Mesenteric fat pad (tissue), 1 donor: Measurements from ENCODE around the gene PRELID3B. TPM values are rescaled to one million over a fixed set of nuclear protein-coding genes. Genes with fewer than 3 reads are reported as not detected.
A peak's percentile ranks its signal among the peaks of the same experiment; 100 is the strongest.
"Not testable (repeated sequence)": the region's sequence is repeated elsewhere in the genome, so short reads cannot be mapped to it uniquely, and the experiment has no call there.

Experiments
- DNase-seq: peaks from one replicate; pipeline ENCODE4 v3.0.0-alpha.2; 2020; ENCODE audit warnings: low spot score
- total RNA-seq: library from RNA; stranded (reverse); fragmentation: NEBNext Ultra II Directional; extraction: Animal tissue kit (Norgen Biotek cat#: 25700); gene quantifications from one replicate; pipeline ENCODE4 v1.2.1, GENCODE V29; 2021
- donor health status: DM: yes; HTN: yes; CAD: no.

PRELID3B gene
- total RNA-seq, 1 donor from 2014 or later = 56.8 TPM

DNA sequence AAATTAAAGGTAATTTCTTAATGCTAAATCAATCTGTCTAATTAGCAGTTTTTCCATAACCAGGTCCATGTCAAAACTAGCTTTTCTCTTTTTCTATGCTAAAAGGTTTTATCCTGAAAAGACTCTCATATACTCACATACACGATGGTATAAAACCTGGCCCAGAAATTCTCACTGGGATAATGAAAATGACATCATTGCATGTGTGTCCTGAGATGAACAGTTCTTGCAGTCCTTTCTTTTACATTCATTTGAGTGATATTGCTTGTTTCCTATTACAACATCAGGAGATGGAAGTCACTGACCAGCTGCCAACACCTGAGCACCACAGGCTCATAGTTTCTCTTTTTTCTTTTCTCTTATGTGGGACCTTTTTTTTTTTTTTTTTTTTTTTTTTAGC lies 7.9 kb upstream of the PRELID3B start:
- no peak for DNase-seq

DNA sequence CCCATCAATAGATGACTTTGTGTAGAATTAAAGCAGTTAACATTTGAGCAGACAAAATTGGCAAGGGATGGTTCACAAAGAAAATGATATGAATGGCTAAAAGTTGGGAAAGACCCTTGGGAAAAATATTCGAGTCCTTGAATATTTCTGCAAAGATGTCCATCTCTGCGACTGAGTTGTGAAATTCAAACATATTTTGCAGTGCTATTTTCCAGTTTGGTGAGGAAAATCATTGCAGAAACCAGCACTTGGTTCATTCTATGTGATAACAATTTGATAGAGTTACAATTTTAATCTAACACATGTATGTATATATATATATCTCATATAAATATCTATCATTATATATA lies 6.1 kb upstream of the PRELID3B start:
- DNase-seq = no peak

DNA sequence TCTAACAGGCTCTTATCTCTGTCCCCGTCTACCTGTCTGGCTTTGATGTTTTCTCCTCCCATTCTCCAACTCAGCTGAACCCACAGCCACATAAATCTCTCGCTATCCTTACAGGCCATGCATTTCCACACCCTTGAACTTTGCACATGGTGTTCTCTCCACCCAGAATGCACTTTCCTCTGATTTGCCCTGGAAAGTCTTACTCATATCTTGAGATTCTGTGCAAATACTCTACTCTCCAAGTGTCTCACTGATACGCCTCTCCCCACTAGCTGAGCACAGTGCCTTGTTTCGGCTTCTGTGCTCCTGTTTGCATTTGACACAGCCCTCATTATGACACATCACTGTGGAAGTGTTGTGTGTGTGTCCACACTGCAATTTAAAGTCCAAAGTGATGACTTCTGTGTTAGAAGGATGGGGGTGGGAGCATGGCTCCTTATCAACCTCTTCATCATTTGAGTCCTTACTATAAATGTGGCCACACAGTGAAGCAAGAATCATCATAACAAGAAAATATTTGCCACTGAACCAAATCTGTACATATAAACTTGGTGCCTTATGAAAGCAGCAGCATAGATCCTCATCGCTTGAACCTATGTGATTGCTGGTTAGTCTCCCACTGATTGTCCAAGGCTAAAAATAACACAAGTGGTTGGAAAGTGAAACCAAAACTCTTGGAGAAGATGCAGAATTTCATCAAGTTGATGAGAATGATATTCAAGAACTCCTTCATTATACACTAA lies 5.5 kb upstream of the PRELID3B start:
- DNase-seq = no peak

DNA sequence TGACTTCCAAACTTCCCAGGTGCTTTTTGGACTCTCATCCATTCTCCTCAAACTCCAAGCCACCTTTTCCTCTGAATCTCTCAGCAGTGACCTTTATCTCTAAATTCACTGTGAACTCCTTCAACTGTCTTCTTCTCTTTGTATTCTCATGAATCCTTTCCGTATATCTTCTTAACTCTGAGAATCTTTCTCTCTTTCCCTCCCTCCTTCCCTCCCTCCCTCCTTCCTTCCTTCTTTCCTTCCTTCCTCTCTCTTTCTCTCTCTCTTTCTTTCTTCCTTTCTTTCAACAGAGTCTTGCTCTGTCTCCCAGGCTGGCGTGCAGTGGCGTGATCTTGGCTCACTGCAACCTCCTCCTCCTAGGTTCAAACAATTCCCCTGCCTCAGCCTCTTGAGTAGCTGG lies 4.3 kb upstream of the PRELID3B start:
- no peak for DNase-seq

DNA sequence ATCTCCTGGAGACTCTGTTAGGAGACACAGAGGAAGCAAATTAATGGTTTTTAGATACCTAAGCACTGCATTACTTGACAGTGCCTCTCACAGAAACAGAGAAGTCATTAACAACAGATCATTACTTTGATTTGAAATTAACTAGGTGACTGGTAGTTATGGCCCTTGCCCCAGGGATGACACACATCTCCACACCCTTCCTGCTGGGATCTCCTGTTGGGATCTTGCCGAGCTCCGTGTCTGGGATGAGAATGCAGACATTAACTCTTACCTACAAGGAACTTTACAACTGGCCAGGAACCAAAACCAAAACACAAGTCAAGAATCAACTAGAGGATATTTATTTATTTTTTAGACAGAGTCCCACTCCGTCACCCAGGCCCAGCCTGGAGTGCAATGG lies 2.2 kb upstream of the PRELID3B start:
- no peak for DNase-seq

DNA sequence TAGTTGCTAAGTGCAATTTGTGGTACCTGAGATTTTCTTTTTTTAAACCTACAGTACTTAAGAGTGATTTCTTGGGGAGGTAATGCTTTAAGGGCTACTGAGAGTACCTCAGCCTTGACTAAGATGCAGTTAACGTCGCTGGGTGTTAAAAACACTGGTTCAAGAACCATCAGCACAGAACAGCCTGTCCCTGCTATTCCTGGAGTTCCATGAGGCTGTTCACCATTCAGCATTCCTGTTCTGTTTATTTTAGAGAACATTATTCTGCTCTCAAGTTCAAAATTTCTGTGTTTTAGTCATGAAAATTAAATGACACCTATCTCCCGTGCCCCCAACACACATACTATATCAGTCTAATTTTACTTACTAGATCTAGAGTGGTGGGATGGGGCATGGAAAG lies 1.7 kb upstream of the PRELID3B start:
- no peak for DNase-seq

DNA sequence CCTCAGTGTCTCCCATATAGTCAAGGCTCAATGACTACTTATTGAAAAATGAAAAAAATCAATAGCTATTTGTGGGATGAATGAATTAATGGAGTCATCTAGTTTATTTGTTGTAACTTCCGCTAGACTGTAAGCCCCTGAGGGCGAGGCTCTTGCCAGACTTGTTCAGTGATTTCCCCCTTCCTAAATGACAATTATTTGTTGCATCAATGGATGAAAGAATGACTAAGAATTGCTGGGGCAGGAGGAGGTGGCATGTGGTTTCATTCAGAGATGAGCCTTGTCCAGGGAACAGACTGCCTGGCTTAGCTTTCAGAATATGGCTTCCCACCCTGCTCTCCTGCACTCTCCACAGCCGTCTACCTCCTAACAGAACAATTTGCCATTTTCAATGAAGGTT lies 1.1 kb upstream of the PRELID3B start:
- DNase-seq = no peak

DNA sequence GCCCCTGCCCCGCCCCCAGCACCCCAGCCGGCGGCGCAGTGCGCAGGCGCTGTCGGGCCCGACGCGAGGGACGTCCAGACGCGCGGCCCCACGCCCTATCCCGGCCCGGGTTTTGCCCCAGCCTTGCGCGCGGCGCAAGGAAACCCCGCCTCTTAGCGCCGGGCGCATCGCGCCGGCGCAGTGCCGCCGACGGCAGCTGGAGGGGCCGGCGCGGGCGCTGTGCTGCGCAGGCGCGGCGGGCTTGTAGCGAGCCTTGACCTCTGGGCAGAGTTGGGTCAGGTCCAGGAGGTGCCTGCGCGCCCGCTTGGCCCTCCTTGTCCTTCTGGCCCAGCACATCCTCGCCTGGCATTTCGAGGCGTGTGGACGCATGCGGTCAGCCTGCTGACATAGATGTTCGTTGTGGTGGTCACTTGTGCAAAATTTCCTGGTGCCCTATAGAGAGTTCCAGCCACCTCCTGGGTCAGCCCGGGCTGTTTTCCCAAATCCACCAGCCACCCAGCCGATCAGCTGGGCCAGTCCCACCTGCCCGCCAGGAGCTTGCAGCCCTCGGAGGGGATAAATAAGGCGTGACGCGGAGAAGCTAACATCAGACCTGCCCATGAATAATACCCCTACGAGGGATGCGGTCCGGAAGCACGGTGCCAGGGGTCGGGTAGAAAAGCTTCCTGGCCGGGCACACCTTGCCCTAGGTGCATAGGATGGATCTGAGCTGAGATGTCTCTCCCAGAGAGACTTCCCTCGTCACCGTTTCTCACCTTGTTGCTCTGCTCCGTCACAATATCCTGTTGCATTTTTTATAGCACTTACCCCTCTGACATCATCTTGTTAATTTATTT lies 428 bp upstream of the PRELID3B start:
- DNase-seq = peak; percentile 99

DNA sequence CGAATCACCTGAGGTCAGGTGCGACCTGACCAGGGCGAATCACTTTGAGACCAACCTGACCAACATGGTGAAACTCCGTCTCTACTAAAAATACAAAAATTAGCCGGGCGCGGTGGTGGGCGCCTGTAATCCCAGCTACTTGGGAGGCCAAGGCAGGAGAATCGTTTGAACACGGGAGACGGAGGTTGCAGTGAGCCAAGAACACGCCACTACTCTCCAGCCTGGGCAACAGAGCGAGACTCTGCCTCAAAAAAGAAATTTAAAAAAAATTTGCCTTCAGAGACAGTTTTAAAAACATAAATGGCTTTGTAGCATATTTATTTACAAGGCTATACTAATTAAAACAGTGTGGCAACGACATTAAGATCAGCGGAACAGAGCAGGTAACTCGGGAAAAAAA lies 1.1 kb downstream of the PRELID3B start:
- not testable (repeated sequence) for DNase-seq

DNA sequence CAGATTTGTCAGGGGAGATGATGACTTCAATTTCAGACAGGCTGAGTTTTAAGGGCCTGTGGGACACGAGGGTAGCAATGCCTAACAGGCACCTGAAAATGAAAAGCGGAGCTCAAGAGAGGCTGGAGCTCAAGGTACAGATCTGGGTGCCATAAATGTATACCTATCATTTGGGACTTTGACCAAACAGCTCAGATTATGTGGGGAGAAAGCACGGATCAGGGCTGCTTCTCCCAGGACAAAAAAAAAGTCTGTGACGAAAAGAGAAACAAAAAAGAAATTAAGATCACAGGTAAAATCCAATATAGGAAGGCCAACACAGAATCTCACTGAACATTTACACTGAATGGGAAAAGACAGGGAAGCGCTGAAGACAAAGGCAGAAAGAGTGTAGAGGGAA lies 1.9 kb downstream of the PRELID3B start:
- DNase-seq = no peak

DNA sequence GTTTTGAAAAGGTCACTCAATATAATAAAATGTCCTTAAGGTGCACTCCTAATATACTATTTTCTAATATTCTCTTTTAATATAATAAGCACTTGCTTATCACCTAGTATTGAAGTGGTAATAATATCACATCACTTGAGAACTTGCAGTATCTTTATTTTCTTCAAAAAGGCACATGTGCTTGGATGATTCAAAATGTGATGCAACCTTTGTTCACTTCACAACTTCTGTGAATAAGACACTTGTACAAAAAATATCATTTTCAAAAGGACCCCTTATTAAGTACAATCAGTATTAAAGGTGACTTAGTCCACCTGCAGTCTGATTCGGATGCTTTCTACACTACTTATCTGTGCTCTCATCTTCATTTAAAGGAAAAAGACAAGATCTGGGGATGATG lies 3.4 kb downstream of the PRELID3B start:
- DNase-seq = no peak

DNA sequence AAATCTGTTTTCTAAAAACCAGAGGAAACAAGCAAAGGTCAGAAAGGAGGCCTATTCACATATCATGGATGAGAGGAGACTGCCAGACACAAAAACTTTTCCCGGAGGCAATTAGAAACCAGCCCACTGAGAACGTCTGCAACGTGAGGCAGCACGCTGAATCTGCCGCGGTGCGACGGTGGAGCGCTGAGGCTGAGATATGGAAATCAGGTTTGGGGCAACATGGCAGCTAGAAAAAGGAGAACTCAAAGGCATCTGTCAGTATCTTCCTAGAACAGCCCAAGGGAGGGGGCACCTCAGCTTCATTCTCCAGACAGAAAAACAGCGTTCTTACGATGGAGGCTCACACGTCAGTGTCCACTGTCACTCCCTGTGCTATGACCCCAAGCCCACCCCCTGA lies 5.2 kb downstream of the PRELID3B start:
- no peak for DNase-seq

DNA sequence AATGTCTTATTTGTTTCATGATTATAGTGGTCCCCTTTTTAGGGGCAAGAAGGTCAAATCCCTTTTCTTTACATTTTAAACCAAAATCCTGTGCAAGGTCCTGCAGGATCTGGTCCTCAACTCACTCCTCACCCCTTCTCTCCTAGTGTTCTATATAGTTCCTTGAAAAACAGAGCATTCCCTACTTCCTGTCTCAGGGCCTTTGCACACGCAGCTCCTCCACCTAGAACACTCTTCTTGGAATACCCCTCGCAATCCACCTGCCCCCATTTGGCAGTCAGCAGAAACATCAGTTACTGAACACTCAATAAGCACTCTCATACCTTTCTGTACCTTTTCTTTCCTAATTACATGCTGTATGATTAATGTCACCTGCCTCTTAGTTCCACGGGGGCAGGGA lies 7.2 kb downstream of the PRELID3B start:
- no peak for DNase-seq

DNA sequence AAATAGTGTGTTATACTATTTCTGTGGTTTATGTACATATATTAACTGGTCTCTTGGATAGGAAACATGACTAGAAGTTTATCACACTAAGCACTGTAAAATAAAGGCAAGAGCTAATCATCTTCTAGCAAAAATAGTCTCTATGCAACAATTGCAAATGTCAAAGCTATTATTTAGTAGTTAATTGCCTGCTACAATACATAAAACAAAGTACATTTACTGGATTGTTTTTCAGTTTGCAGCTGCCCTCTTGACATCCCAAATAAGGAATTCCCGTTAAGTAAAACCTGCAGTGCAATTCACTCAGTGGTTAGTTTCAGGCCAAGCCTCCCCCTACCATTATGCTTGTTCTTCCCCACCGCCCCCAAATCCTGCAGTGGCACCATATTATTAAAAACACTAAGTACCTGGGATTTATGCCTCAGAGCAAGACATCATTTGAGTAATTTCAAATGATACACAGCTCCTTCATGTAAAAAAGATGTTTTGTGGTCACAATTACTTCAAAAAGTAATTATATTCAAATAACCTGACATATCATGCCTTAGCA lies 8.9 kb downstream of the PRELID3B start:
- DNase-seq = no peak

DNA sequence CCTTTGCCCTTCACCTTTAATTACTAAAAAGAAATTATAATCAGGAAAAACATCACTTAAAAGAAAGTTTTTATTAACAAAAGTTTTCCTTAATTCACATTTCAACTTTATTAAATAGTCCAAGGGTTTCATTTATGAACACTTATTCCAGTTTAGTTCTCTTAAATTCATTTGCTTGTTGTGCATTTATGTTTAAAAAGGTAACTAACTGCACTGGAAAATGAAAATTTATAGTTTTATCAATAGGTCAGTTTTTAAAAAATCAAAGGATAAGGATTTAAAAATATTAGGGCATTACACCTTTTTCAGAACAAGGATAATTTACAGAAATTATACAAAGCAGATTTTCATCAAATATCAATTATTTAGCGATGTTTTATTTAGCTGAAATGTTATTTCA lies 9.5 kb downstream of the PRELID3B start:
- DNase-seq = no peak

DNA sequence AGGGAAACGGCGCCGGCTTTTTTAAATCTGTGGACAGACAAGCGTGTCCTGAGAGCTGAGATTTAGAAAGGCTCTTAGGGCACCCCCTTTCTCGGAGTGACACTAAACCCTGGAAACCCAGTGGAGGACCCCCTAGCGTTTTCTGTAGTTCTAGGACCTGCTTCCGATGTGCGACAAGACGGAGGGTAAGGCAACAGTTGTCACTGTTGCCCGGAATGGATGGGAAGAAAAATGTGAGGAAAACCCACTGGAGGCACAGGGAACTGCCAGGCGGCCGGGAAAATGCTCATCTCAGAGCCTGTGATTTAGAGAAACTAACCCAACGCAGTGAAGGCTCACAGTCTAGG lies 9.9 kb downstream of the PRELID3B start:
- no peak for DNase-seq

DNA sequence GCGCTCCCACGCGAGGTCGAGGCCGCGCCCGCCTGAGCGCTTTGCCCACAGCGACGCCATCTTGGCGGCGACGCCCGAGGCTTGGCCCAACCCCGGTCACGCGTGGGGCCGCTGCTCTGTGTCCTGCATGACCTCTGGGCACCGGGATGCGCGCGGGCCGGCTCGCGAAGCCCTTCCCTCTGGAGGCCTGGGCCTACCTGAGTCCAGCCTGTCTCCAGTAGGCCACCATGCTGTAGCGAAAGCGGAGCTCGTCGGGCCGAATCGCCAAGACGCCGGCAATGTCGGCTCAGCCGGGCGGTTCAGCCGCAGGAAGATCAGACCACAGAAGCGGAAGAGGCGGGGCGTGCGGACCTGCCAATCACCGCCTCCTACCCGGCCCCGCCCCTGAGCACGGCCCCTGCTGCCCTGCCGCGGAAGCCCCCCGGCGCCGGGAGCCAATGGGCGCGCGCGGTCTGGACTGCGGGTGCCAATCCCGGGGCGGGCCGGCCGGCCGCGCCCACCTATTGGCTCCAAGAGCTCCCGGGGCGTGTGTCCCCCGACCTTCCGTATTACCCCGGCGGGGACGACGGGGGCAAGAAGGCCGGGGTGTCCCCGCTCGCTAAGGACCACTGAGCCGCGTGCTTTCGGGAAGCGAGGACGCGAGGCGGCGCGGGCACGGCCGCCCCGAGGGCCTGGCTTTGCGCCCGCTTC lies 10.4 kb downstream of the PRELID3B start, which contains the start of gene ATP5F1E:
Gene ATP5F1E, minus strand, starts transcription at position 313 of the 690 bp plus-strand sequence. Its CDS starts 84 bp downstream, at position 229.
- DNase-seq = peak; percentile 99

DNA sequence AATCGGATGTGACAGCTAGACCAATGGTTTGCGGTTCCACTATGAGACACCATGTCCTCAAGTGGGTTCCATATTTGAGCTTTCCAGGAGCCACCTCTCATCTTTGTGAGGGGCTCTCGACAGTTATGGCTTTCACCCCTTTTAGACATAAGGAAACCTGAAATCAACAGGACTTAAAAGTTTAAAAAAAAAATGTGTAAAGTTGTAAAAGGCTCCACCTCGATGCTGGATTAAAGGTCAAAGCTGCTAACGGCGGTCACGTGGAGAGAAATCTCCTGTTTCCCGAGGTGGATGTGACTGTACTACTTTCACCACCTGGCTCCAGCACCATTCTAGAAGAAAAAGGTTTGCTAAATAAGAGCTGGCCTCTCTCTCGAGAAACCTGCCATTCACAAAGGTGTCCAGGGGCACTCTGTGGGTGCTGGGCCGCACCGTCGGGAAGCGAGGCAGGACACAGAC lies 11.0 kb downstream of the PRELID3B start:
- no peak for DNase-seq

DNA sequence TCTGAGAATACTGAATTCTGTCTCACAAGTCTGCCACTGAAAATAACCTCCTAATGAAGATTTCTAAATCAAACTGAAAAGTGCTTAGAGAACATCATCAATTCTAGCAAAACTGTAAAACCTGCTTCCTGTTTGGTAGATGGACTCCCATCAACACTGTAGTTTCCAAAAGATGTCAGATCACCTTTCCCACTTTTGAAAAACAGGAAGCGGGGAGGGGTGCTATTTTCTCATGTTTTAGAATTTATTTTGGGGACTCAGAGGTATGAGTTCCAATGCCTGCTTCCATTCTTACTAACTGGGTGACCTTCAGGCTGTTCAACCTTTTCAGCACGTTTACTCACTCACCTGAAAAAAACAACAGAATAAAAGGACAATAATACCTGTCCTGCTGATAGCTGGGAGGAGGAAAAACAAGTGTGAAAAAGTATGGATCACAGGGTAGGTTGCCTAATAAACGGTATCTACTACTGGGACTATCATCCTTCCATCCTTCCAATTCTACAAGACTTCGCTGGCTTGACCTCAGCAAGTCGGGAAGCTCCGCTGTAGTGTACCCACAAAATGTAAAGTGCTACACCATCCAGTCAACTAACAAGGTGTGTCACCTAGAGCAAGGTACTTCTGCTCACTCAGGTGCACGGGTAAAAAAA lies 11.5 kb downstream of the PRELID3B start:
- no peak for DNase-seq

DNA sequence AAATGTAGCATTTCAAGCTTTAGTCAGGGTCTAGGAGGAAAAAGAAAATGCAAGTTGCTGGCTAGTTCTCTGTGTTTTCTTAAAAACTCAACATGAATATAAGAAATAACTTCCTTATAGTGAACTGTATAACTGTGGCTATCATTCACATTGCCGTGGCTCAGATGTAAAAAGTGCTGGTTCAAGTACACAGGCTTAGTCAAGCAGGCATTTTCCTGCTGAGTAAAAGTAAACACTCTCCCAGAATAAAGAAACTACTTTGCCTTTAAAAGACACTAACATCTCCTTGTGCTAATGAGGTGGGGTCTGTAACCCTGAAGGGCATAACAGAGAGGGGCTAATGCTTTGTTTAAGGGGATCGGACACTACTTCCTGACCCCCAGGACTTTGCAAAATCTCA lies 13.8 kb downstream of the PRELID3B start:
- DNase-seq = no peak

DNA sequence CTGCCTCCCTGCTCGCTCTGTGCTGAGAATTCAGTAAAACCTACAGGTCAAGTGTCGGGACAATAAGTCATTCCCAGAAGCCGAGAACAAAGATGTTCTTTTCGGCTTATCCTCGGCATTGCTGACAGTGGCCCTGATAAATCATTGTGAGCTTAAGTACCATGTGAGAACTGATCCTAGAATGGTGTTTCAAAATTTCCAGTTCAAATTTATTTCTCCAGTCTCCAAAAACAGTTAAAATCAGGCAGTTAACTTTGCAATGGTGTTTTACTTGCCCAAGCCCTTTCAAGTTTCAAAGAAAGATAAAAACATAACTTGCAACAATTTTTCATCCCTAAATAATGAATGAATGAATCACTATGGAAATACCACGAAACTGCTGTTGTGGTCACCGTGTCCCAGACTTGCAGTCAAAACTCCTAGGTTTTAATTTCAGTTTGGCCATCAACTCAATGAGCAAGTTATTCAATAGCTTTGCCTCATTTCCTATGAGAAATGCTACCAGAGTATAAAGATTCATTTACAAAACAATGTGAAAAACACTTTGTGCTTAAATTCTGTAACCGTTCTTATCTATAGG lies 14.8 kb downstream of the PRELID3B start:
- DNase-seq = no peak
